Glutamatergic neuron (in vitro differentiated cells): ENCODE results near the gene TNNT3. TPM values are rescaled to one million over a fixed set of nuclear protein-coding genes. Genes with fewer than 3 reads are reported as not detected.

Experiments used
- DNase-seq: peaks from one replicate; pipeline ENCODE4 v3.0.0; 2022
- H3K27ac Mint-ChIP-seq: one replicate; pipeline ENCODE4 v1.8.0; 2020; ENCODE audit warnings: mild to moderate bottlenecking, mixed read lengths, inconsistent platforms; ENCODE audit not compliant: unreplicated experiment
- H3K27me3 Mint-ChIP-seq: one replicate; pipeline ENCODE4 v1.8.0; 2020; ENCODE audit warnings: mild to moderate bottlenecking, moderate library complexity, mixed read lengths, inconsistent platforms; ENCODE audit not compliant: unreplicated experiment
- H3K36me3 Mint-ChIP-seq: one replicate; pipeline ENCODE4 v1.8.0; 2020; ENCODE audit warnings: mild to moderate bottlenecking, mixed read lengths, inconsistent platforms; ENCODE audit not compliant: unreplicated experiment
- H3K4me1 Mint-ChIP-seq: one replicate; pipeline ENCODE4 v1.8.0; 2020; ENCODE audit warnings: mild to moderate bottlenecking, low read depth, mixed read lengths, inconsistent platforms; ENCODE audit not compliant: unreplicated experiment
- H3K4me3 Mint-ChIP-seq: one replicate; pipeline ENCODE4 v1.8.0; 2020; ENCODE audit warnings: mild to moderate bottlenecking, mixed read lengths, inconsistent platforms; ENCODE audit not compliant: unreplicated experiment
- H3K9me3 Mint-ChIP-seq: one replicate; pipeline ENCODE4 v1.8.0; 2020; ENCODE audit warnings: mild to moderate bottlenecking, moderate library complexity, mixed read lengths, inconsistent platforms; ENCODE audit not compliant: unreplicated experiment
- total RNA-seq: library from RNA; stranded (reverse); fragmentation: NEBNext Ultra II Directional; extraction: Animal tissue kit (Norgen Biotek cat#: 25700); gene quantifications from one replicate; pipeline ENCODE4 v1.2.1, GENCODE V29; 2021; ENCODE audit not compliant: unreplicated experiment
- TF ChIP-seq, protein P1 (sequence below): fragments of 200-600 bp; sonication (generic); IDR thresholded peaks from one replicate; pipeline ENCODE4 v1.5.0; 2021; ENCODE audit not compliant: partially characterized antibody, unreplicated experiment

Gene TNNT3
- total RNA-seq, 1 donor from 2014 or later: not detected

DNA sequence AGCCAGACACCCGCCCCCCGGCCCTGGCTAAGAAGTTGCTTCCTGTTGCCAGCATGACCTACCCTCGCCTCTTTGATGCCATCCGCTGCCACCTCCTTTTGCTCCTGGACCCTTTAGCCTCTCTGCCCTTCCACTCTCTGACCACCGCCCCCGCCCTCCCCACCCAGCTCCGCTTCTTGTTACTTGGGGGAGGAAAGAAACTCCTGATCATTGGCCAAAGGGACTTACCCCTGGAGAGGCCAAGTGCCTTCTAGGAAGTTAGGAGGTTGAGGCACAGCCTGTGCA lies 27.7 kb upstream of the TNNT3 start, which contains the start of gene PRR33:
TSS of gene PRR33 (minus strand) at position 65 of the 285 bp plus-strand sequence. CDS start 1,311 bp downstream, outside the sequence.
- Mint-ChIP-seq H3K4me1 (no peaks in the 10 kb centered on the region), H3K4me3 (no peak within 1 kb of the TSS), H3K27ac (no peak within 1 kb of the TSS), H3K9me3 (peaks cover 3% of the 10 kb centered on the region), H3K27me3 (no peaks in the 10 kb centered on the region), H3K36me3 (no peaks in the 10 kb centered on the region)
- no peak for DNase-seq
- TF ChIP-seq, protein P1, sequence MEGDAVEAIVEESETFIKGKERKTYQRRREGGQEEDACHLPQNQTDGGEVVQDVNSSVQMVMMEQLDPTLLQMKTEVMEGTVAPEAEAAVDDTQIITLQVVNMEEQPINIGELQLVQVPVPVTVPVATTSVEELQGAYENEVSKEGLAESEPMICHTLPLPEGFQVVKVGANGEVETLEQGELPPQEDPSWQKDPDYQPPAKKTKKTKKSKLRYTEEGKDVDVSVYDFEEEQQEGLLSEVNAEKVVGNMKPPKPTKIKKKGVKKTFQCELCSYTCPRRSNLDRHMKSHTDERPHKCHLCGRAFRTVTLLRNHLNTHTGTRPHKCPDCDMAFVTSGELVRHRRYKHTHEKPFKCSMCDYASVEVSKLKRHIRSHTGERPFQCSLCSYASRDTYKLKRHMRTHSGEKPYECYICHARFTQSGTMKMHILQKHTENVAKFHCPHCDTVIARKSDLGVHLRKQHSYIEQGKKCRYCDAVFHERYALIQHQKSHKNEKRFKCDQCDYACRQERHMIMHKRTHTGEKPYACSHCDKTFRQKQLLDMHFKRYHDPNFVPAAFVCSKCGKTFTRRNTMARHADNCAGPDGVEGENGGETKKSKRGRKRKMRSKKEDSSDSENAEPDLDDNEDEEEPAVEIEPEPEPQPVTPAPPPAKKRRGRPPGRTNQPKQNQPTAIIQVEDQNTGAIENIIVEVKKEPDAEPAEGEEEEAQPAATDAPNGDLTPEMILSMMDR: no peak

DNA sequence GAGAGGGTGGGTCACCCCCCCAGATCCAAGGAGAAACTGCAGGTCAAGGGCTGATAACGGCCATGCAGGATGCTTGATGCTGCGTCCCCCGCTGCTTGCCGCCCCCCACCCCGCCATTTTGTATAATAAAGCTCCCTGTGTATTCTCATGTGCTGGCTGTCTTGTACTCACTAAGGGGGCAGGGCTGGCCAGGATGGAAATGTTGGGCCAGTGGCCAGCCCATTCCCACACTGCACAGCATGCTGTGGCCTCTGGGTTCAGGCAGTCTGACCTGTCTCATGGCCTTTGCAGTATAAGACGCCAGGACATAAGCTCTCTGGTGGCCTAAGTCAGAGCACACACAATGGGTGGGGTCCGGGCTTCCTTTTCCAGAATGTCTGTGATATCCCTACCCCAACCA lies 27.4 kb upstream of the TNNT3 start:
- Mint-ChIP-seq H3K4me1 (no peaks in the 10 kb centered on the region), H3K36me3 (no peaks in the 10 kb centered on the region), H3K9me3 (peaks cover 3% of the 10 kb centered on the region), H3K27ac (no peak overlapping the region), H3K4me3 (no peak overlapping the region), H3K27me3 (no peaks in the 10 kb centered on the region)
- DNase-seq: no peak
- TF ChIP-seq, protein P1: no peak

DNA sequence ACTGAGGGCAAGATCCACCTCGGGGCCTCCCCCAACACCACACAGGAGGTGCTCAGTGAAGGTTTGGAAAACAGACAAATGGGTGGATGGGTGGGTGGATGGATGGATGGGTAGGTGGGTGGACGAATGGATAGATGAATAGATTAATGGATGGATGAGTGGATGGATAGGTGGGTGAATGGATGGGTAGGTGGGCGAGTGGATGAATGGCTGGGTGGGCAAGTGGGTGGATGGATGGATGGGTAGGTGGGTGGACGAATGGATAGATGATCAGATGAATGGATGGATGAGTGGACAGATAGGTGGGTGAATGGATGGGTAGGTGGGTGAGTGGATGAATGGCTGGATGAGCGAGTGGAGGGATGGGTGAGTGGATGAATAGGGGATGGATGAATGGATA lies 26.9 kb upstream of the TNNT3 start:
- Mint-ChIP-seq H3K36me3 (no peaks in the 10 kb centered on the region), H3K27me3 (no peaks in the 10 kb centered on the region), H3K9me3 (peaks cover 3% of the 10 kb centered on the region), H3K27ac (no peak overlapping the region), H3K4me3 (no peak overlapping the region), H3K4me1 (no peaks in the 10 kb centered on the region)
- TF ChIP-seq, protein P1: no peak
- DNase-seq: no peak

DNA sequence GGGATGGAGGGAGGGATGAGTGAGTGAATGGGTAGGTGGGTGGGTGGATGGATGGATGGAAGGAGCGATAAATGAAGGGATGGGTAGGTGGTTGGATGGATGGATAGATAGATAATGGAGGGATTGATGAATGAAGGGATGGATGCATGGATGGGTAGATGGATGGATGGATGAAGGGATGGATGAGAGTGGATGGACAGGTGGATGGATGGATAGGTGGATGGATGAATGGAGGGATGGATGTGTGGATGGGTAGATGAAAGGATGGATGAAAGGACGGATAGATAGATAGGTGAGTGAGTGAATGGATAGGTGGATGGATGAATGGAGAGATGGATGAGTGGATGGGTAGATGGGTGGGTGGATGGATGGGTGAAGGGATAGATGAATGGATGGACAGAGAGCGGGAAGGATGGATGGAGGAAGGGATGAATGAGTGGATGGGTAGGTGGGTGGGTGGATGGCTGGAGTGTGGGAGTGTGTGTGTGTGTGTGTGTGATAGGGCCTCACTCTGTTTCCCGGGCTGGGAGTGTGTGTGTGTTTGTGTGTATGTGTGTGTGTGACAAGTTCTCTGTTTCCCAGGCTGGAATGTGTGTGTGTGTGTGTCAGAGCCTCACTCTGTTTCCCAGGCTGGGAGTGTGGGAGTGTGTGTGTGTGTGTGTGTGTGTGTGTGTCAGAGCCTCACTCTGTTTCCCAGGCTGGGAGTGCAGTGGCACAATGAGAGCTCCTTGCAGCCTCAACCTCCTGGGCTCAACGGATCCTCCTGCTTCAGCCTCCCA lies 25.7 kb upstream of the TNNT3 start:
- Mint-ChIP-seq H3K9me3 (peaks cover 3% of the 10 kb centered on the region), H3K27ac (no peak overlapping the region), H3K27me3 (no peaks in the 10 kb centered on the region), H3K4me1 (no peaks in the 10 kb centered on the region), H3K4me3 (no peak overlapping the region), H3K36me3 (no peaks in the 10 kb centered on the region)
- no peak for DNase-seq
- TF ChIP-seq, protein P1: no peak

DNA sequence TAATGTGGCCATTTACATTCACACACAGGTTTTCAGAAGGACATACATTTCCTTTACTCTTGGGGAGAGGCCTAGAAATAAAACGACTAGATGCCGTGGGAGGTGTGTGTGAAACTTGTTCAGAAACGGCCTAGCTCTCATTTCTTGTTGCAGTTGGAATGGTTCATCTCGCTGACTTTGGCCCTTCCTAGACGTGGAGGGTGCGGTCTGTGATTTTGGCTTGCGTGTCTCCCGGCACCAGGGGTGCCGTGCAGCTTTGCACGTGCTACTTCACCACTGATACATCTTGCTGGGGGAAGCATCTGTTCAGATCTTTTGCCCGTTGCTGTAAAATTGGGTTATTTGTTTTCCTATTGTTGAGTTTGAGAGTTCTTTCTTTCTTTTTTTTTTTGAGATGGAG lies 24.7 kb upstream of the TNNT3 start:
- H3K27me3 Mint-ChIP-seq: no peaks in the 10 kb centered on the region
- no peak overlapping the region for H3K4me3 Mint-ChIP-seq
- DNase-seq: no peak
- TF ChIP-seq, protein P1: no peak
- H3K36me3 Mint-ChIP-seq: no peaks in the 10 kb centered on the region
- peaks cover 3% of the 10 kb centered on the region for H3K9me3 Mint-ChIP-seq
- no peak overlapping the region for H3K27ac Mint-ChIP-seq
- H3K4me1 Mint-ChIP-seq: no peaks in the 10 kb centered on the region
